Hepatocyte (in vitro differentiated cells): ENCODE measurements around the gene SPDYE2B. TPM values are rescaled to one million over a fixed set of nuclear protein-coding genes. Genes with fewer than 3 reads are reported as not detected.
A peak's percentile ranks its signal among the peaks of the same experiment; 100 is the strongest.
"Not testable (repeated sequence)": the region's sequence is repeated elsewhere in the genome, so short reads cannot be mapped to it uniquely, and the experiment has no call there.

Experiments
- DNase-seq: peaks from one replicate; pipeline ENCODE4 v3.0.0-alpha.2; 2016; ENCODE audit warnings: low spot score
- H2AFZ ChIP-seq: fragments of 200-600 bp; sonication (generic); 2 replicates; pipeline ENCODE4 v1.6.0; 2016; ENCODE audit warnings: antibody characterized with exemption, mild to moderate bottlenecking
- H3K27ac ChIP-seq: fragments of 200-600 bp; sonication (generic); 2 replicates; pipeline ENCODE4 v1.5.1; 2016; ENCODE audit warnings: mild to moderate bottlenecking
- H3K27me3 ChIP-seq: fragments of 200-600 bp; sonication (generic); 2 replicates; pipeline ENCODE4 v1.6.1; 2016
- H3K36me3 ChIP-seq: fragments of 200-600 bp; sonication (generic); replicated peaks from 2 replicates; pipeline ENCODE4 v1.5.1; 2016; ENCODE audit warnings: low read depth; ENCODE audit not compliant: insufficient read depth
- H3K4me1 ChIP-seq: fragments of 200-600 bp; sonication (generic); 2 replicates; pipeline ENCODE4 v1.5.1; 2016; ENCODE audit warnings: mild to moderate bottlenecking, moderate library complexity; ENCODE audit not compliant: insufficient read depth
- H3K4me2 ChIP-seq: fragments of 200-600 bp; sonication (generic); 2 replicates; pipeline ENCODE4 v1.6.0; 2016
- H3K4me3 ChIP-seq: fragments of 200-600 bp; sonication (generic); 2 replicates; pipeline ENCODE4 v1.5.1; 2016; ENCODE audit warnings: mild to moderate bottlenecking
- H3K79me2 ChIP-seq: fragments of 200-600 bp; sonication (generic); 2 replicates; pipeline ENCODE4 v1.6.0; 2017; ENCODE audit warnings: mild to moderate bottlenecking
- H3K9me2 ChIP-seq: fragments of 200-600 bp; sonication (generic); replicated peaks from 2 replicates; pipeline ENCODE4 v1.6.0; 2017; ENCODE audit warnings: mild to moderate bottlenecking; ENCODE audit not compliant: insufficient read depth
- H3K9me3 ChIP-seq: fragments of 200-600 bp; sonication (generic); 2 replicates; pipeline ENCODE4 v1.5.1; 2016; ENCODE audit warnings: low read depth, mild to moderate bottlenecking
- H4K20me1 ChIP-seq: fragments of 200-600 bp; sonication (generic); 2 replicates; pipeline ENCODE4 v1.6.0; 2016; ENCODE audit warnings: mild to moderate bottlenecking; ENCODE audit not compliant: insufficient read depth, poor library complexity, severe bottlenecking
- WGBS: methylation state at CpG from one replicate; pipeline ENCODE4 v1.1.6; 2016; ENCODE audit warnings: low lambda C conversion rate; ENCODE audit errors: missing lambda C conversion rate; 5-methylcytosine and 5-hydroxymethylcytosine counted together
- polyA plus RNA-seq: library from polyadenylated mRNA; unstranded; fragments of >200 nt; fragmentation: Nextera tagmentation; extraction: Ambion mirVana; gene quantifications from 2 replicates; pipeline ENCODE4 v1.2.1, GENCODE V29; 2016
- total RNA-seq: library from RNA; depleted of rRNA; stranded (reverse); fragments of >200 nt; gene quantifications from 2 replicates; pipeline ENCODE4 v1.2.3, GENCODE V29; 2014

SPDYE2B gene
- total and polyA plus RNA-seq, 2 experiments from 2014 or later: not detected

GRCh38 chr7:102635354-102635753 is 14.8 kb upstream of the SPDYE2B start:
- H3K9me2 ChIP-seq, DNase-seq, H3K4me3 ChIP-seq, H3K79me2 ChIP-seq, H3K4me1 ChIP-seq, H3K27ac ChIP-seq, H4K20me1 ChIP-seq, H2AFZ ChIP-seq, H3K27me3 ChIP-seq, H3K36me3 ChIP-seq, H3K4me2 ChIP-seq, H3K9me3 ChIP-seq: not testable (repeated sequence)
- 87% methylated on average over 4 of the region's 5 CpGs for WGBS

DNA sequence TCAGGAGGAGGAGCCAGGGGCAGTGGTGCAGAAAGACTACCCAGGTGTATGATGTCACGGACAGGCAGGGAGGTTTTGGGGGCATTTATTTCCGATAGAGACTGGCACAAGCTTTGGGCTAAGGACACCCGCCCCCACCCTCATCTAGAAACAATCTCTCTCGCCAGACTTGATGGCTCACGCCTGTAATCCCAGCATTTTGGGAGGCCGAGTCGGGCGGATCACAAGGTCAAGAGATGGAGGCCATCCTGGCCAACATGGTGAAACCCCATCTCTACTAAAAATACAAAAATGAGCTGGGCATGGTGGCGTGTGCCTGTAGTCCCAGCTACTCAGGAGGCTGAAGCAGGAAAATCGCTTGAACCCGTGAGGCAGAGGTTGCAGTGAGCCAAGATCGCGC is 13.2 kb upstream of the SPDYE2B start:
- not testable (repeated sequence) for H3K27me3 ChIP-seq, H3K4me2 ChIP-seq, H3K9me2 ChIP-seq, H3K9me3 ChIP-seq, H3K4me1 ChIP-seq, H3K4me3 ChIP-seq, H3K79me2 ChIP-seq, H3K27ac ChIP-seq, H4K20me1 ChIP-seq, H3K36me3 ChIP-seq, DNase-seq, H2AFZ ChIP-seq
- WGBS: 96% methylated on average over 10 of the region's 13 CpGs

DNA sequence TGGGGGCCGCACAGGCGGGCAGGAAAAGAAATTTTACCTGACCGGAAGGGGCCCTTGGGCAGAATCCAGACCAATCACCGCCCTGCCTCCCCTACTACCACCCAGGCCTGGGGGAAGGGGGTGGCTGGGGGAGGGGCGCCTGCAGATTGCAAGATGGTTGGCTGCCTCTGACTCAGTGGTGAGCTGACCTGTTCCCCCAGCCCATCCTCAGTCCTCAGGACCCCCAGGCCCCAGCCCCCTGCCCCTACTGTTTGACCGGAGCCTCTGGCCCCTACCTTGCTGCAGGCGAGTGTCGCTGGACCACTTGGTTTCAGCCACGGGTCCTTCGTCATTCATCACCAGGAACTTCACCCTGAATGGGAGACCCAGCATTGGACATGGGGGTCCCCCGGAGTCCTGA is 11.3 kb upstream of the SPDYE2B start:
- H3K36me3 ChIP-seq, H2AFZ ChIP-seq, H3K27ac ChIP-seq, H3K4me1 ChIP-seq, H4K20me1 ChIP-seq, H3K27me3 ChIP-seq, H3K79me2 ChIP-seq, H3K4me2 ChIP-seq, H3K4me3 ChIP-seq, H3K9me3 ChIP-seq, H3K9me2 ChIP-seq: not testable (repeated sequence)
- WGBS: 90% methylated on average over 6 of the region's 11 CpGs
- DNase-seq: peak; percentile 0

DNA sequence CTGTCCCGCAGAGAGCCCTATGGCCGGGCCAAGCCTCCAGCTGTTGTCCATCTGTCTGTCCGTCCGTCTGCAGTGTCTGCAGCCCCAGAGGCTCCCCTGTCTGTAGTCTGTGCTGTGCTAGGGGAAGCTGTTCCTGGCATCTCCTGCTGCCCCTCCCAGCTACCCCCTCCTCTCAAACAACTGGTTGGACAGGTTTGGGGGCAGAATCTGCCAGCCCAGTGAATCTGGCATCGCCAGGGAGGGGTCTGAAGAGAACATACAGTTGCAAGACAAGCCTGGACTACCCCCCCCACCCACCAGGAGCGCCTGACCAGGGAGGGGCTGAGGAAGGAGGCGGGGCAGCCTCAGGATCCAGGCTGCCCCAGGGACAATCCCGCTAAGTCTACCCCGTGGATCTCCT is 7.4 kb upstream of the SPDYE2B start, which contains the start of gene UPK3BL1:
Gene UPK3BL1 (minus strand): TSS at position 101 of the 400 bp plus-strand sequence. CDS start 50 bp downstream, at position 51.
- not testable (repeated sequence) for DNase-seq, H2AFZ ChIP-seq, H3K27ac ChIP-seq, H3K4me1 ChIP-seq, H4K20me1 ChIP-seq, H3K4me2 ChIP-seq, H3K79me2 ChIP-seq, H3K27me3 ChIP-seq, H3K9me2 ChIP-seq, H3K9me3 ChIP-seq, H3K36me3 ChIP-seq, H3K4me3 ChIP-seq
- no CpG with 5 or more reads among the region's 9 CpGs for WGBS

GRCh38 chr7:102643404-102643803 is 6.7 kb upstream of the SPDYE2B start:
- WGBS: no CpG with 5 or more reads among the region's 1 CpG
- H3K9me3 ChIP-seq, H3K36me3 ChIP-seq: not testable (repeated sequence)

DNA sequence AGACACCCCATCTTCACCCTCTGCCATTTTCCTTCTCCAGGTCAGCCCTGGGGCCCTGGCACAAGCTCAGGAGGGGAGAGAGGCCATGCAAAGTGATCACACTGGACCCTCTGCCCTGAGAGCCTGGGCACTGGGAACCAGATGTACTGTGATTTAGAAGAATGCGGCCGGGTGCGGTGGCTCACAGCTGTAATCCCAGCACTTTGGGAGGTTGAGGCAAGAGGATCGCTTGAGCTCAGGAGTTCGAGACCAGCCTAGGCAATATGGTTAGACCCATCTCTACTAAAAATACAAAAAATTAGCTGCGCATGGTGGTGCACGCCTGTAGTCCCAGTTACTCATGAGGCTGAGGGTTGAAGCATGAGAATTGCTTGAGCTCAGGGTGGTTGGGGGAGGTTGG is 2.3 kb upstream of the SPDYE2B start:
- not testable (repeated sequence) for H4K20me1 ChIP-seq, H3K4me3 ChIP-seq, H3K9me2 ChIP-seq, H3K4me2 ChIP-seq, H3K27me3 ChIP-seq, H3K9me3 ChIP-seq, DNase-seq, H3K4me1 ChIP-seq, H3K27ac ChIP-seq, H3K79me2 ChIP-seq, H3K36me3 ChIP-seq, H2AFZ ChIP-seq
- WGBS: 99% methylated on average over 7 of the region's 7 CpGs

More at GRCh38 chr7:102643404-102643803, 6.7 kb upstream of the SPDYE2B start:
- not testable (repeated sequence) for H3K79me2 ChIP-seq, H3K4me1 ChIP-seq, DNase-seq, H3K4me2 ChIP-seq, H3K9me2 ChIP-seq, H3K4me3 ChIP-seq, H4K20me1 ChIP-seq, H3K27me3 ChIP-seq, H2AFZ ChIP-seq, H3K27ac ChIP-seq

- not testable (repeated sequence) for H2AFZ ChIP-seq, H4K20me1 ChIP-seq, H3K4me1 ChIP-seq, H3K79me2 ChIP-seq, H3K27ac ChIP-seq, H3K36me3 ChIP-seq, H3K9me2 ChIP-seq, H3K27me3 ChIP-seq, H3K9me3 ChIP-seq, H3K4me3 ChIP-seq, DNase-seq, H3K4me2 ChIP-seq
- WGBS: 95% methylated on average over 4 of the region's 11 CpGs
Observed at GRCh38 chr7:102664765-102665164, 14.6 kb downstream of the SPDYE2B start.

- not testable (repeated sequence) for DNase-seq
Observed at GRCh38 chr7:102666850-102667249, 16.7 kb downstream of the SPDYE2B start.

DNA sequence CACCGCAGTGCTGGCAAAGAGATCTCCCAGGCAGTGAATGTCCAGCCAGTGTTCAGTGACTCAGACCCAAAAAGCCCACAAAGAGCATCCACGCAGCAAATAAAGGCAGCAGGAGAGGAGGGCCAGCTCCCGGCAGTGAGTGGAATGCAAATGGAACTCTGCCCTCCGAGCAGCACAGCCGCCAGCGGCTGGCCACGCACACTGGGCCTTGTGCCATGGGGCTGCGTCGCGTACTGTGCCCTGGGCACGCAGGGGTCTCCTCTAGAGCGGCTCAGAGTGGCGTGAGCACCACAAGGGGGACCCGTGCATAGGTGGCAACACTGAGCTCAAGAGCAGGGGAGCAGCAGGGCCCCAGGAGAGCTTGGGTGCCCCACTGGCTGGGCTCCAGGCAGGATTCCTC is 17.4 kb downstream of the SPDYE2B start:
- no CpG with 5 or more reads among the region's 14 CpGs for WGBS
- H3K4me3 ChIP-seq, H3K27ac ChIP-seq, H3K4me2 ChIP-seq, H2AFZ ChIP-seq, H3K9me2 ChIP-seq, H3K79me2 ChIP-seq, H4K20me1 ChIP-seq, H3K27me3 ChIP-seq, H3K9me3 ChIP-seq, H3K36me3 ChIP-seq, DNase-seq, H3K4me1 ChIP-seq: not testable (repeated sequence)

More at GRCh38 chr7:102666850-102667249, 16.7 kb downstream of the SPDYE2B start:
- H3K79me2 ChIP-seq, H3K9me3 ChIP-seq, H3K4me1 ChIP-seq, H3K4me3 ChIP-seq, H3K4me2 ChIP-seq, H3K27me3 ChIP-seq, H3K9me2 ChIP-seq, H3K36me3 ChIP-seq, H4K20me1 ChIP-seq, H2AFZ ChIP-seq, H3K27ac ChIP-seq: not testable (repeated sequence)
- WGBS: no CpG with 5 or more reads among the region's 16 CpGs
